PC-3 (cell line): ENCODE data around the gene INVS. TPM values are rescaled to one million over a fixed set of nuclear protein-coding genes. Genes with fewer than 3 reads are reported as not detected.
"Not testable (repeated sequence)": the region's sequence is repeated elsewhere in the genome, so short reads cannot be mapped to it uniquely, and the experiment has no call there.

Source experiments
- ATAC-seq: fragments of 200-7000 bp; cut with Tn5 transposase; 2 replicates; pipeline ENCODE4 v1.9.1; 2020; ENCODE audit warnings: mild to moderate bottlenecking, moderate library complexity
- BruUV-seq: library from RNA; stranded (reverse); fragments of 400-500 nt; replicated peaks from 2 replicates; lab custom pipeline; 2021; lab: Mats Ljungman, UMichigan
- CTCF ChIA-PET: fragments of 300-600 bp; sonication (Branson Sonifier 250); formaldehyde crosslinking; loops from one replicate; lab custom pipeline; 2022; ENCODE audit warnings: antibody characterized with exemption; lab: Charles Lee
- POLR2A ChIA-PET: fragments of 300-600 bp; sonication (Branson Sonifier 250); formaldehyde crosslinking; loops from one replicate; lab custom pipeline; 2022; ENCODE audit warnings: antibody characterized with exemption; ENCODE audit not compliant: unreplicated experiment; lab: Charles Lee
- DNase-seq: peaks from one replicate; pipeline ENCODE4 v3.0.0-alpha.2; 2015
- H2AFZ ChIP-seq: fragments of 300-600 bp; sonication (generic); 2 replicates; pipeline ENCODE4 v1.6.0; 2016; ENCODE audit warnings: antibody characterized with exemption, low read length
- H3F3A ChIP-seq: fragments of 300-600 bp; sonication (generic); one replicate; pipeline ENCODE4 v1.6.0; 2017; ENCODE audit warnings: antibody characterized with exemption, low read length, control low read depth, mild to moderate bottlenecking; ENCODE audit not compliant: unreplicated experiment
- H3K27ac ChIP-seq: fragments of 300-600 bp; sonication (generic); 2 replicates; pipeline ENCODE4 v1.5.1; 2016; ENCODE audit warnings: mild to moderate bottlenecking, low read length
- H3K27me3 ChIP-seq: fragments of 300-600 bp; sonication (generic); 2 replicates; pipeline ENCODE4 v1.6.1; 2016; ENCODE audit warnings: low read length, mixed read lengths
- H3K36me3 ChIP-seq: fragments of 300-600 bp; sonication (generic); 2 replicates; pipeline ENCODE4 v1.6.1; 2016; ENCODE audit warnings: low read depth, mixed run types, low read length, mixed read lengths
- H3K4me1 ChIP-seq: fragments of 300-600 bp; sonication (generic); 2 replicates; pipeline ENCODE4 v1.5.1; 2016; ENCODE audit warnings: low read length; ENCODE audit not compliant: insufficient read depth
- H3K4me2 ChIP-seq: fragments of 300-600 bp; sonication (generic); 2 replicates; pipeline ENCODE4 v1.6.0; 2016; ENCODE audit warnings: low read length
- H3K4me3 ChIP-seq: fragments of 300-600 bp; sonication (generic); 2 replicates; pipeline ENCODE4 v1.5.1; 2016; ENCODE audit warnings: mild to moderate bottlenecking, low read length, mixed read lengths
- H3K79me2 ChIP-seq: fragments of 300-600 bp; sonication (generic); 2 replicates; pipeline ENCODE4 v1.6.1; 2017; ENCODE audit warnings: low read length, mixed read lengths
- H3K9ac ChIP-seq: fragments of 300-600 bp; sonication (generic); 2 replicates; pipeline ENCODE4 v1.6.0; 2016; ENCODE audit warnings: mild to moderate bottlenecking, low read length
- H3K9me2 ChIP-seq: fragments of 300-600 bp; sonication (generic); replicated peaks from 2 replicates; pipeline ENCODE4 v1.6.1; 2016; ENCODE audit warnings: mixed run types, low read length, mixed read lengths
- H3K9me3 ChIP-seq: fragments of 300-600 bp; sonication (generic); 2 replicates; pipeline ENCODE4 v1.6.1; 2016; ENCODE audit warnings: low read length, mixed read lengths
- H4K20me1 ChIP-seq: fragments of 300-600 bp; sonication (generic); 2 replicates; pipeline ENCODE4 v1.6.1; 2016; ENCODE audit warnings: low read length, mixed read lengths
- CTCF ChIP-seq: fragments of 300-600 bp; sonication (generic); conservative IDR thresholded peaks from 2 replicates; pipeline ENCODE4 v1.5.1; 2017; ENCODE audit warnings: antibody characterized with exemption, low read depth, mild to moderate bottlenecking, low read length
- EZH2 ChIP-seq: fragments of 300-600 bp; sonication (generic); IDR thresholded peaks from one replicate; pipeline ENCODE4 v1.6.1; 2017; ENCODE audit warnings: antibody characterized with exemption, mild to moderate bottlenecking, low read length; ENCODE audit not compliant: unreplicated experiment
- EZH2phosphoT487 ChIP-seq: fragments of 300-600 bp; sonication (generic); IDR thresholded peaks from 2 replicates; pipeline ENCODE4 v1.6.1; 2018; ENCODE audit warnings: mild to moderate bottlenecking, antibody characterized with exemption, low read length, borderline replicate concordance
- intact Hi-C: fragments of 100-400 bp; cut with micrococcal nuclease; formaldehyde crosslinking; loops from 2 replicates; pipeline ENCODE4 v1.9.0; 2023
- total RNA-seq: library from RNA; depleted of rRNA; stranded (reverse); fragments of >200 nt; gene quantifications from 2 replicates; pipeline ENCODE4 v1.2.3, GENCODE V29; 2014

INVS gene
- total RNA-seq, 1 experiment from 2014 or later: 8.9 TPM

- Histone ChIP-seq H3K4me1 (peaks cover 10% of the 10 kb centered on the region), H3K9ac (no peak overlapping the region), H3K36me3 (no peaks in the 10 kb centered on the region), H3K9me2 (no peaks in the 10 kb centered on the region), H3K9me3 (no peaks in the 10 kb centered on the region), H3K4me3 (no peak overlapping the region), H3K4me2 (no peak overlapping the region), H3F3A (no peaks in the 10 kb centered on the region), H3K27ac (no peak overlapping the region), H3K79me2 (peaks cover 19% of the 10 kb centered on the region; the same call in 1 of the 2 replicates), H2AFZ (no peak overlapping the region), H3K27me3 (no peaks in the 10 kb centered on the region), H4K20me1 (no peaks in the 10 kb centered on the region; the same call in 1 of the 2 replicates)
- TF ChIP-seq EZH2phosphoT487 (no peak), CTCF (no peak), EZH2 (no peak)
- no TSS peak for BruUV-seq
- ChIA-PET POLR2A (no interaction called here), CTCF (no interaction called here)
- DNase-seq (no peak), ATAC-seq (no peak)
- intact Hi-C loops: no loop called here
These were observed 24.9 kb upstream of the INVS start for GRCh38 chr9:100074093-100074492.

- H3K9ac ChIP-seq: no peak overlapping the region
- CTCF ChIA-PET: no interaction called here
- no peak overlapping the region for H3K4me2 ChIP-seq
- H2AFZ ChIP-seq: no peak overlapping the region
- no peaks in the 10 kb centered on the region for H3K9me2 ChIP-seq
- H3K4me1 ChIP-seq: peaks cover 8% of the 10 kb centered on the region
- H3K27ac ChIP-seq: no peak overlapping the region
- no peaks in the 10 kb centered on the region for H3F3A ChIP-seq
- intact Hi-C loops: no loop called here
- TF ChIP-seq EZH2phosphoT487 (no peak), CTCF (no peak)
- H4K20me1 ChIP-seq: no peaks in the 10 kb centered on the region; the same call in 1 of the 2 replicates
- peaks cover 16% of the 10 kb centered on the region for H3K79me2 ChIP-seq
- H3K4me3 ChIP-seq: no peak overlapping the region
- H3K27me3 ChIP-seq: no peaks in the 10 kb centered on the region
- no peaks in the 10 kb centered on the region for H3K36me3 ChIP-seq
- no peak for DNase-seq
- no TSS peak for BruUV-seq
- H3K9me3 ChIP-seq: no peaks in the 10 kb centered on the region
- ATAC-seq: no peak
- POLR2A ChIA-PET: no interaction called here
These were observed 24.1 kb upstream of the INVS start for GRCh38 chr9:100074989-100075388.

- H3K79me2 ChIP-seq: peaks cover 23% of the 10 kb centered on the region
- H3K4me2 ChIP-seq, H3K4me1 ChIP-seq, intact Hi-C loops, H2AFZ ChIP-seq, ATAC-seq, H3K4me3 ChIP-seq, H3K36me3 ChIP-seq, H3F3A ChIP-seq, CTCF ChIA-PET, H3K9me2 ChIP-seq, DNase-seq, H3K9ac ChIP-seq, H3K9me3 ChIP-seq, H3K27ac ChIP-seq, H3K27me3 ChIP-seq, H4K20me1 ChIP-seq, BruUV-seq, POLR2A ChIA-PET: not testable (repeated sequence)
These were observed 22.8 kb upstream of the INVS start for GRCh38 chr9:100076256-100076655.
